EH (cell line): Measurements from ENCODE around the gene SORCS2.
A peak's percentile ranks its signal among the peaks of the same experiment; 100 is the strongest.

Experiments
- DNase-seq: peaks from one replicate; pipeline ENCODE4 v3.0.0-alpha.2; 2015; ENCODE audit warnings: low read depth

SORCS2 gene

DNA sequence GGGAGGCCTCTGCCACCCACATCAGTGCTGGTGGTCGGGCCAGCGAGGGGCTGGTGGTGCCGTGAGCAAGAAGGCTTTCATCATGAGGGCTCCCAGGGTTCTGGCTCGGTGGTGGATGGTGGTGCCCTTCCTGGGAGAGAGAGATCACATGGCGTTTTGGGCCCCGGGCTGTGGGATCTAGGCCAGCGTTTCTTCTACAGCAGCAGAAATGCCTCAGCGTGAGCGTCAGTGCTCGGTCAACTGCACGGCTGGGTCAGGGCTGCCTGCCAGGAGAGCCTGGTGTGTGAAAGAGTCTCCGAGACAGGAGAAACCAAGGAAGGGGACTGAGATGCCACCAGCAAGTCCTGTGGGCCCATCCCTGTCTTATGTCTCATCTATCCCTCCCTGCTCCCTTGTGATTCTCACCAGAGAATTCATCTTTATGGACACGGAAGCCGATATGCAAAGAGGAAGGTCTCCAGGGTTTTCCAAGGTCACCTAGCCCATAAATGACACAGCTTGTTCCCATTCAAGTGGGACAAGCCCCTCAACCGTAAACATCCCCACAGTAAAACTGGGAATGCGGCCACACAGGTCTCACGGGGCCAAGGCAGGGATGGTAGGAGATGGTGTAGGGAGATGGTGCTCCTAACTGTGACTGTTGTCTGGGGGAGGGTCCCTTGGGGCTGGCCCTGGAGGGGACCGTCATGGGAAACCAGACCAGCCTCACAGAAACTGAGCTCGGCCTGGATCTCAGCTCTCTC, 99.2 kb downstream of the SORCS2 start:
- DNase-seq: peak; percentile 78

DNA sequence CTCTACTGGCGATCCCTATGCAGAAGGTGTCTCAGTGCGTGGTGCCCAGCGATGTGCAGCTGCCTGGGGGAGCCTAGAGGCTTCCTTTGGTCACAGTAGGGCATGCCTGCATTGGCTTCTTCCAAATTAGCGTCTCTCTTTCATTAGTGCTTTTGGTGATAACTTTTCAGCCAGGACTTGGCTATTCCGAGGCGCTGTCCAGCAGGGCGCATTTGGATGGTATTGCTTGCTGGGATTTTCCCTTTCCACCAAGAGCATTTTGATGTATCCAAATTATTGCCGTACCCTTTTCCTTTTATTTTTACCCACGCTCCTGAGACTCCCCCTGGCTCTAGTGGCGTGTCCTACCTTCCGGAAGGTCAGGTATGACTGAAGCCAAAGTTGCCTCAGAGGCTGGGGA, 101.4 kb downstream of the SORCS2 start:
- DNase-seq: no peak

DNA sequence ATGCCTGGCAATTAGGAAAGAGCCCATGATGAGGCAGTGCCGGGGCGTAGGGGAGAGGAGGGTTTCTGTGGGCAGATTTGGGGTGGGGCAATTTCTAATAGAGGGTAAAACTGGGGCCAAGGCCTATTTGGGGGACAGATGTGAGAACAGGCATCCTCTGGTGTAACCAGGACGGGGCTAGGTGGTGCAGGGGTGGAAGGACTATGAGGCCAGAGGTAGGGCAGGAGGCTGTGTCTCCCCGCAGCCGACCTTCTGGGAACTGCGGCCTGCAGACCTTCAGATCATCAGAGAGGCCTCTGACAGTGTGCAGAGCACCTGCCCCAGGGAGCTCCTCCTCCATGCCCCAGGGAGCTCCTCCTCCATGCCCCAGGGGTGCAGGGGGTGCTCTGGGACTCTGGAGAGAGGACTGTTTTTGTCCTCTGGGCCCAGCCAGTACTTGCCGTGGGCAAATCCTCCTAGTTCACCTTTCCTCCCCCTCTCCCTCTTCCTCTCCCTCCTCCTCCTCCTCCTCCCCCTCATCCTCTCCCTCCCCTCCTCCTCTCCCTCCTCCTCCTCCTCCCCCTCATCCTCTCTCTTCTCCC, 101.9 kb downstream of the SORCS2 start:
- DNase-seq: no peak

DNA sequence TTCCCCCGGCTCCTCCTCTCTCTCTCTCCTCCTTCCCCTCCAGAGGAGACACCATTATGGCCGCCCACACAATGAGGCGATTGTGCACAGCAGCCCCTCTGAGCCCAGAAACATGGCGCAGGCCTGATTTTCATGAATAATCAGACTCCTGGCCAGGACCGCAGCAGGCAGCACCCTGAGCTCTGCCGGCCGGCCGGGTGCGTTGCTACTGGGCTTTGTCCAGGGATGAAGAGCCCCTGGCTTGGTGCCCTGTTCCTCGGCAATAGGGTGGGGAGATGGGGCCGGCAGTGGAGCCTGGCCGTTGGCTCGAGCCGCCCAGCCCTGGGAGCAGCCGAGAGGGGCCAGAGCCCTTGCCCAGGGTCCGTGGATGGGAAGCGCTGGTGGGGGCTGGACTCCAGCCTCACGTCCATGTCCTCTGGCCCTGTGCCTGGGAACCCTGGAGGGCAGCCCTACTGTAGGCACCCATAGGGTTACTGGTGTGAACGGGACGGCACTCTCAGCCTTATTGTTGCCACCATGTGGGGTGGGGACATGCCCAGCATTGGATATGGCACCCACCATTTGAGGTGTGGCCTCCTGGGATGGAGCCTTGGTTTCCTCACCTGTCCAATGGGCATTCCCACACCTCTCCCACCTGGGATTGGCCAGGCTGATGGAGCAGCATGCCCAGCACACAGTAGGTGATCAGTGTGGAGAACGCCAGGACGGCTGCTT, 103.0 kb downstream of the SORCS2 start:
- DNase-seq: no peak

DNA sequence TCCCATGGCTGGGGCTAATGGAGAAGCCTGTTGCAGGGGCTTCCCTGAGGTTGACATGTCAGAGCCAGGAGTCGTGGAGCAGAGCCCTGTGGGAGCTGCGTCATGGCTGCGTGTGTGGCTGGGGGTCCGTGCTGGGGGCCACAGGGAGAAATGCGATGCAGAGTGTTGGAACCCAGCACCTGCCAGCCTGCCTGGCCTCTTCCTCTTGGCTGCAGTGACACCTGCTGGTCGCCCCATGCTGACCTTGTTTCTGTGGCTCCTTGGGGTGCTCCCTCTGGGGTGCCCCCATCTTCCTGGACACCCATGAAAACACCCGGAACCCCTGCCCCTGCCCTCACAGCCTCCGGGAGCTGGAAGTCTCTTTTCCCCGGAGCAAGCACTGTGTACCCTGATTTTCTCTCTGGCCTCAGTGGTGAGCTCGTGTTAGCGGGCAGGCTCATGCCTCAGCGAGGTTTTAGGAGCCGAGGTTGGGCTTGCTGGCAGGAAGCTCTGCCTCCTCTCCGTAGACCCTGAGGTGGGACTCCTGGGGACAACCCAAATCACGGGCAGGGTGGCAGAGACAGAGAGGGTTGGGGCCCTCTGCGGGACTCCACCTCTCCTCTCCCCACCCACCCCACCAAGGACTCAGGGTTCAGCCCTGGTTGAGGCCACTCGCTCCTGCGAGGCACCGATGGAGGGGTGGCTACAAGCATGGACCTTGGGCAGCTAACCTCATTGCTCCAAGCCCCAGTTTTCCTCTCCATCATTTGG, 103.7 kb downstream of the SORCS2 start:
- DNase-seq: peak; percentile 39

DNA sequence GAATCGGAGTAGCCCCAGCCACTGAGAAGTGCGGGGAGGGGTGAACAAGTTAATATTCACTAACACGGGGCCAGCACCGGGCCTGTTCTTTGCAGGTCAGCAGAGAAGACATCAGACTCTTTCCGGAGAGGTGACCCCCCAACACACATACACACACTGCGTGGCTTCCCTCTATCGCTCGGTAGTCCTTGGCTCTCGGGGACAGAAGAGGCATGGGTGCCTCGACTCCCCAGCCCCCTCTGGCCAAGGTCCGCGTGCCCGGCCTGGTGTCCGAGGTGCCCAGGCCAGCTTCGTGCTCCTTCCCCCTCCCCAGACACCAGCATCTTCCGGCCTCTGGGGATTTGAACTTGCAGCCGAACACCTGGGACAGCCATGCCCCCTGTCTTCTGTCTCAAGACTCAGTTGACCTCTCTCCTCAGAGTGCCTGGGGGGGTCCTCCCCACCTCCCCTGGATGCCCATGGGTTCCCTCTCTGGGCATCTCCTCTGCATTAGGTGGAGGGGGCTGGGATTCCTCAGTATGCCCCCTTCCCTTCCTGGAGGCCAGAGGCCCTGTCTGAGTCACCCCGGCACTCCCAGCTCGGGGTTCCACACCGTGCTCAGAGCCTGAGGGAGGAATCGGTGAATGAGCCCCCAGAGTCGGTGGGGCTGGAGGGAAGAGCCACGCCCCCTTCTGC, 104.5 kb downstream of the SORCS2 start:
- no peak for DNase-seq

DNA sequence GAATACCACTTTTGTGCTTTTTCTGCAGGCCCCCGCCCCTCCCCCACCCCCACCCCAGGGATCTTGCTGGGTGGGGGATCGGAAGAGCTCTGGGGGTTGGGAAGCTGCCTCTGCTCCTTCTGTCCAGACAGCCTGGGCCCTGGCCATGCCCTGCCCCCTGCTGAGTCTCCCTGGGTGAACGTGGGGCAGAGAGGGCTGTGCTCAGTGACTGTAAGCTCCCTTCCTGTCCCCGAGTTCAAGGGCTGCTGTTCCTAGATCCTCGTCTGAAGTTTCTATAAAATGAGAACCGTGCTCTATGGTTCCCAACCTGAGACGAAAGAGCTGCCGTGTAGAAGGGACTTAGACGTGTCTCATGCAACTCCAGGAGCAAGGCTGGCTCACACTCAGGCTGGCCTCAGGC, 105.0 kb downstream of the SORCS2 start:
- DNase-seq: no peak

DNA sequence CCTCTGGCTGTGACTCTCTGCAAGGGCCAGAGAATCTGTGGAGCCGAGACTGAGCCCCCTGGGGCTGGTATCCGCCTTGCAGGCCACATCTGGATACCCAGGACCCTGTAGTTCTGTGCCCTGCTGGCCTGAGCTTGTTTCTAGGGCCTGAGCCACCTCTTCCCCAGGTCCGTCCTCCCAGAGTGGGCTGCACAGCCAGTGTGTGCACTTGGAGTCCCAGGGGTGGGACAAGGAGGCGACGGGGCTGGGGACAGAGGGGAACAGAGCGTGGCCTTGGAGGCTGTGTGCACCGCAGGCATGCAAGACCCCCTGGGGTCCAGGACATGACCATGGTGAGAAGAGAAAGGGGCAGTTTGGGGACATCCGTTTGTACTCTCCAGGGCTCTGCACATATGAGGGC, 105.5 kb downstream of the SORCS2 start:
- no peak for DNase-seq

DNA sequence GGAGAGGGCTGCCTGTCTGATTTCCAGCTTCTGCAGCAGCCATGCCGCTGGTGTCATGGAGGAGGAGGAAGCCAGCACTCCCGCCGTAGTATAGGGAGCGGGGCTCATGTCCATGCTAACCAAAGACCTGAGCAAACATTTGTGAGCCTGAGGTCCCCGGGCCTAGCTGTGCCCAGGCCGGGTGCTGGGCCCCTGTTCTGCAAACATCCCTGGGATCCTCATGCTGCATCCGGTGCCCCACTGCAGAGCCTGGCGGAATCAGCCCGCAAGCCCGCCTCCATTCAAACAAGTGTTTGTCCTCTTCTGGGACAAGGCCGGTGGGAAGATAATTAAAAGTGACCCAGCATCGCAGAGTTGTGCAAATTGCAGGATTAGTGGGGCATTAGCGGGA, 106.3 kb downstream of the SORCS2 start:
- DNase-seq: no peak

DNA sequence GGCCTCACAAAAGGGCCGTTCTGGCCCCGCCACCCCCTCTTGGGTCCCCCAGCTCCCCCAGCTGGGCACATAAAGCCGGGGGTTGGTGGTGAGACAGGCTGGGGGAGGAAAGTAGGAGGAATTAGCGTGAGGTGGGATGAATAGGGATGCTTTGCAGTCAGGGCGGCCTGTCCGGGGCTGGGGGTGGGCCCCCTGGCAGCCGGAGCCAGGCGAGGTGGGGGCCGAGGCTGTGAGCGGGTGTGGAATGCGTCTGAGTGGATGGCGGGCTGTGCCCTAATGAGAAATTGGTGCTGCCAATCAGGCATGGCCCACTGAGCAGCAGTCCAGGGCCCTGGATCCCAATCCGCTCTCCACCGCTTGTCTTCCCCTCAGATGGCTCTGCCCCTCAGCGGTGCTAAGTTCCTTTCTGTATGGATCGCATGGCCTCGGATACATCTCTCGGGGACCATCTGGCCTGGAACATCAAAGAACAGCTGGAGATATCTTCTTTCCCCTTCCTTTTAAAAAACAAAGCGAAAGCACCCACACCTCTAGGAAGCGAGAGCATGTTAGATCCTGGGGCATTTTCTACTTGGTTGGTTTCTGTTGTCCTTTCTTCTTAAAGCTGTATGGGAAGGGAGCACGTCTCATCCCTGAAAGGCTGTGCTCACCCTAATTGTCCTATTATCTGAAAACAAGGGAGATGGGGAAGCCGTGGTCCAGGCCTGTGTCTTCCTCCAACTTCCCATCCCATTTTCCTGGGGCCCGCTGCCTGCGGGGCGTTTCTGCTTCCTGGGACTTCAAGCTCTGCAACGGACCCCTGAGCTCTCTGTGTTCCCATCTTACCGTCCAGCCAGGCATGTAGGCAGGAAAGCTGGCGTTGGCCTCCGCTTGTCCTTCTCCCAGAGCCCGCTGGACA, 106.9 kb downstream of the SORCS2 start:
- no peak for DNase-seq

DNA sequence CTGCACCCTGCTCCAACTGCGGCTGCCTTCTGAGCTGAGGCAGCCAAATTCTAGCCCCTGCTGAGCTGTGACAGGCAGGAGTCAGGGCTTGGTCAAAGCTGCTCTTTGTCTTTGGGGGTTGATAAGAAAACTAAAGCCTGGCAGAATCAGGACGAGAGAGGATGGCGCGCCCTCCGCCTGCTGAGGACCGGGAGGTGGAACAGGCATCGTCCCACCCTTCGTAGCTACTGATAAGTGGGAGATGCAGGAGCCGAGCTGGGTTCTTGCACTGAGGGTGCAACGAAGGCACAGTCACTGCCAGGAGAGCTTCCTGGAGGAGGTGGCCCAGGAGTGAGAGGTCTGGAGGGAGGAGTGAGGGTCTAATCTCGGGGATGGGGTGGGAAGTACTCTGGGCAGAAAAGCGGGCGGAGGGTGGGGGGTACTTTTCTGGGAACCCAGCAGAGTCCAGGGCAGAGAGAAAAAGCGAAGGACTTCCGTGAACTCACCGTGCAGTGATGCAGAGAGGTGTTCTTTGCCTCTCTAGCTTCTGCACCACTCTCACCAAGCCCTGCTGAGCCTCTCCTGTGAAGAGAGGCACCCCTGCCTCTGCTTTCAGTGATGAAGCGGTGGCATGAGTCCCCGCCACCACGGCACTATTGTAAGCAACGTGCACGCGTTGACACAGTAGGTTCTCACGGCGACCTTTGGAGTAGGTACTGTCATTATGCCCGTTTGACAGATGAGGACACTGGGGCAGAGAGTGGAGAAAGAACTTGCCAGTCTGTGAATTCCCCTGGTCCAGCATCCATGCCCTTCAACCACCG, 107.8 kb downstream of the SORCS2 start:
- no peak for DNase-seq

DNA sequence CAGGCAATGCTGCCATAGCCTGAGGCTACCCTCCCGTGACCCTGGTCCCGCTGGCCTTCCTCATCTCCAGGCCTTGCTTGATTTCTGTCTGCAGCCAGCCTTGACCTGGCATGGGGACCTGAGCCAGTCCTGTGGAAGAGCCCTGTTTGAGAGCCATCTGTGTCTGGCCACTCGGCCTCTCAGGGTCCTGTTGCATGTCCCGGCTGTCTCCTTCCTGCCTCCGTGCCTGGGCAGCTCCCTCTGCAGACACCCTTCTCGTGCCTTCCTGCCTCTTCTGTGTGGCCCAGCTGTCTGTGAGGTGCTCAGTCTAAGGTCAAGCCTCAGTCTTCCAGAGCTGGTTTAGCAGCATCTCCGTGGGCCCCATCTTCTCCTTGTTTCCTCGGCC, 108.4 kb downstream of the SORCS2 start:
- no peak for DNase-seq

DNA sequence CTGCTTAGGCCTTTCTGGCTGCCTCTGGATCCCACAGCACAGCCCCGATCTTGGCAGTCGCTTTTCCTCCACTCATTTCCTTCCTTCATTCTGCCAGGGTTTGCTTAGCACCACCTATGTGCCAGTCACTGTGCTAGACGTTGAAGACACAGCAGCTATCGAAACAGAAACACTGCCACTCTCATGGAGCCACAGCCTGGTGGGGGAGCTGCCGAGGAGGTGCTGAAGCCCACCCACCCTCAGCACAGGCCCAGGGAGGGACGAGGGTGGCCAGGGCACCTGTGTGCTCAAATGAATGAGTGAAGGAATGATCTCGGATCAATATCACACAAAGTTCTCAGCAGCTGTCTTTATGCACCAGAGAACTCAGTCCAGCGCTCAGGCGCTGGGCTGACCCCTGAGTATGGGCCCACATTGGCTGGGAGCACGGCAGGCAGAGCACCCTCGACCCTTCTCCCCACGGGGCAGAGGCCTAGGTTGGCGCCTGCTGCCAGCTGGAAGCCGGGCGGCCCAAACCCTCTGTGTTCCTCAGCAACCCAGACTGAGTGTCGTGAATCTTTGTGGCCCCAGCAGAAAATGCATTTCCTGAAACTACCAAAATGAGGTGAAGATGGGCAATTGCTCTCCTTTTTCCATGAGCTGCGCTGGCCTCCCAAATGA, 108.9 kb downstream of the SORCS2 start:
- DNase-seq: no peak

DNA sequence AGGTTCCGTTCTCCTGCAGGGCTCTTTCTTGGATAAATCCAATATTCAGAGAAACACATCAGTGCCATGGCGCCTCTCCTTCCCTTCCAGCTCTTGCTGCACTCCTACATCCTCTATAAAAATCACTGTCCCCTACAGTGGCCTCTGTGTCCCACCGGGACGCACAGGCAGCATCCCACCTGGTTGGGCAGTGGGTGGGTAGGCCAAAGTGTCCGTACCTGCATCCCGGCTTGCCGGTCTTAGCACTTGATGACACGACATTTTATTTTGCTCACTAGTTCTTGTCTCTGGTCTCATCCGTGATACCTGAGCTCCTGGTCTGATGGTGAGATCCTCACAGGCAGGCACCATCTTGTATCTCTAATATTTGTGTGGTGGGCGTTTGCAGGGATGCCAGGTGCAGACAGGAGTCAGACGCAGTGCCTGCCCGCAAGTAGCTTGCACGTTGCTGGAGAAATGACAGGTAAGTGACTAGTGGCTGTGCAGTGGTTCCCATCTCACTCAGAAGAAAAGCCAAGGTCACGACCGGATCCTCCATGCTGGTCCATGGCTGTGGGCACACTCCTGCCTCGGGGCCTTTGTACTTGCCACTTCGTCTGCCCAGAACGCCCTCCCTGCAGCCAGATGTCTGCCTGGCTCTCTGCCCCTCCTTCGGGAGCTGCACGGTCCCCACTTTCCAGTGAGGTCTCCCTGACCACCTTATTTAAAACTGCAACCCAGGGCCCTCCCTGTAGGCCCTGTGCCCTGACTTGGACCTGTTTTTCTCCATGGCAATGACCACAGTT, 109.7 kb downstream of the SORCS2 start:
- DNase-seq: no peak

DNA sequence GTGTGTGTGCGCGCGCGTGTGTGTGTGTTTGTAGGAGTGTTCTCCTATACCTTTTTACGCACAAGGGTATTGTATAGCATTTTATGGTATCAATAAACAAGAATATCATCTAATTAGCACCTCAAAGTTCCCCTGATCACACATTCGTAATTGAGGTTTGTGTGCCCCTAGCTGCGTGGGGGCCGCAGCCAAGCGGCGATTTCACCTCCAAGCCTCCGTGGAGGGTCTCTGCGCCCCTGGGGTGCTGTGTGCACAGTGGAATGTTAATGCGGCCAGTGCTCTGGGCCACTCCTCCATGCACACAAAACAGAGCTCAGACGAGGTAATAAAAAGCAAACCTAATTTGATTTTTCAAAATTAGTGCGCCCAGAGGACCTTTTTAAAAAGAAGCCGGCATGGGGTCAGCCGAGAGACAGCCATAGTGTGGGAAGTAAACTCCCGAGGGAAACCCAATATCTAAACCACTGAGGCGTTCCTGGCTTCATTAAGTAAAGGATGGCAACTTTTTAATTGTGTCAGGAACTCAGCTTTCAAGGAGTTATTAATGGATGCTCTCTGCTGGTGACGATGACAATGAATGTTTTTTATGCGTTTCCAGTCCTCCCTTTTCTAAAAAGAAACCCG, 110.6 kb downstream of the SORCS2 start:
- DNase-seq: no peak

DNA sequence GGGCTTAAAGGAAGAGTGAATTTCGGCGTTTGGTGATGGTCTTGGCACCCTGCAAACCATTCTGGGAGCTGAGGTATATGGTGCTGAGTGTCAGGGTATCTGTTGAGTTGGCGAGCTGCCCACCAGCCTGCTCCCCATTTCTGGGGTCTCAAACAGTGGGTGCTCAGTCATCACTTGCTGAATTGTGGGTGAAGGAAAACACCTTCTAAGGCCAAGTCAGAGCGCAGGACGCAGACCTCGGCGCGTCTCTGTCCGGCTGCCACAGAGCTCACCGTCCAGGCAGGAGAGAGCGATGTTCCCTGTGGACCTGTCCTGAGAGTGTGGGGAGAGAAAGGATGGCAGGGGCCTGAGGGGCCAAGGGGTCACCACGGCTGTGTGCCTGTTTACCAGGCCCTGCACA, 111.2 kb downstream of the SORCS2 start:
- no peak for DNase-seq

DNA sequence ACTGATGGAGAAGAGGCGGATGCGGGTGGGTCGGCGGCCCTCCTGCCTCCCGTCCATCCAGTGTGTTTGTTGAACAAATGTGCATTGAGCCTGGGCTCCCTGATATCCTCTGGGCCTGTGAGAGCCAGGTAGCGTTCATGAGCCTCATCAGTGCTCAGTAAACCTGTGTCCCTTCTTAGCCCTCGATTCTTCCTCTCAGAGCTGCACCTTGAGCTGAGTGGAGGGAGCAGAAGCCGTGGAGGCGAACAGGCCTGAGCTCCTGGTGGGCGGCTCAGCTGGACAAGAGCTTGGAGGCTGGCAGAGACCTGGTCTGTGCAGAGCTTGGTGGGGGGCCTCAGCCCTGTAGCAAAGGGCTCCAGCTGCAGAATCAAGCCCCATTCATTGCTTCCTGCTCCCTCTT, 112.1 kb downstream of the SORCS2 start:
- no peak for DNase-seq
